ENCODE measurements around the gene GALNT10. TPM values are rescaled to one million over a fixed set of nuclear protein-coding genes. Genes with fewer than 3 reads are reported as not detected.

GALNT10 gene
- total RNA-seq, 1 experiment from 2014 or later, result 27.8 TPM

GRCh38 chr5:154342963-154343362 is 152.4 kb downstream of the GALNT10 start (continued):
- no peak for TF ChIP-seq RAD21 (IDR thresholded peaks at IDR 0.05; ENCODE audit: low read depth)

- ATAC-seq, result no peak
- Histone ChIP-seq H3K4me2 (ENCODE audit: low read length) (no peak overlapping the region), H3K9me3 (ENCODE audit: control insufficient read depth in 1 of 2, insufficient read depth in 1 of 2, low read depth in 1 of 2, low read length in 2 of 2) (no peaks in the 10 kb centered on the region), H3K27me3 (ENCODE audit: insufficient read depth, low read length) (no peaks in the 10 kb centered on the region), H2AFZ (ENCODE audit: low read depth, low read length, poor library complexity, severe bottlenecking) (no peak overlapping the region), H3K27ac (ENCODE audit: low read depth, low read length) (no peak overlapping the region), H3K79me2 (ENCODE audit: insufficient read depth, low read length) (no peaks in the 10 kb centered on the region), H3K9me2 (ENCODE audit: insufficient read depth) (no peaks in the 10 kb centered on the region), H3K9ac (ENCODE audit: low read length) (no peak overlapping the region), H3K4me1 (ENCODE audit: control insufficient read depth in 1 of 2, insufficient read depth in 2 of 2, low read length in 2 of 2) (no peaks in the 10 kb centered on the region), H3K4me3 (replicated peaks in 1 of 2; ENCODE audit: low read depth in 1 of 2, low read length in 2 of 2) (no peak overlapping the region), H4K20me1 (ENCODE audit: insufficient read depth) (no peaks in the 10 kb centered on the region), H3K36me3 (ENCODE audit: control insufficient read depth in 1 of 2, insufficient read depth in 2 of 2, low read length in 2 of 2) (no peaks in the 10 kb centered on the region)
- intact Hi-C loops (cut with micrococcal nuclease), result no loop called here
- TF ChIP-seq SP1 (IDR thresholded peaks at IDR 0.05; ENCODE audit: low read depth) (no peak), MAX (IDR thresholded peaks at IDR 0.05) (no peak), ATF3 (IDR thresholded peaks at IDR 0.05) (no peak), EZH2 (IDR thresholded peaks at IDR 0.05) (no peak), REST (IDR thresholded peaks at IDR 0.05; ENCODE audit: low read depth) (no peak), SRF (IDR thresholded peaks at IDR 0.05; ENCODE audit: low read depth) (no peak), POLR2A (IDR thresholded peaks at IDR 0.05; ENCODE audit: borderline replicate concordance, extremely low read depth, insufficient read depth, insufficient read length) (no peak), FOSL1 (IDR thresholded peaks at IDR 0.05; ENCODE audit: low read depth) (no peak), ZFX (IDR thresholded peaks at IDR 0.05) (no peak), EGR1 (IDR thresholded peaks at IDR 0.05; ENCODE audit: low read depth) (no peak), CEBPB (IDR thresholded peaks at IDR 0.05; ENCODE audit: low read depth) (no peak), JUND (IDR thresholded peaks at IDR 0.05) (no peak), RAD21 (IDR thresholded peaks at IDR 0.05; ENCODE audit: low read depth) (no peak), CTCF (IDR thresholded peaks at IDR 0.05 in 2 of 3, conservative IDR thresholded peaks at IDR 0.05 in 1 of 3; ENCODE audit: borderline replicate concordance in 1 of 3, insufficient read depth in 1 of 3, low read depth in 2 of 3, low read length in 2 of 3) (no peak), SIN3A (IDR thresholded peaks at IDR 0.05; ENCODE audit: low read depth) (no peak), CBX3 (IDR thresholded peaks at IDR 0.05; ENCODE audit: low read depth) (no peak), EZH2phosphoT487 (IDR thresholded peaks at IDR 0.05; ENCODE audit: borderline replicate concordance) (no peak)
- ChIA-PET RAD21 (ENCODE audit: low non-redundant PET in 1 of 2, low total read pairs in 2 of 2, uncharacterized antibody in 2 of 2, unreplicated experiment in 2 of 2) (no interaction called here), POLR2A (no interaction called here), CTCF (no interaction called here)
- no peak for DNase-seq (ENCODE audit: low read depth, low spot score)
- BruUV-seq (replicated peaks), result no TSS peak
These were observed 153.9 kb downstream of the GALNT10 start for GRCh38 chr5:154344461-154344860.

Measured in HCT116 (cell line).